C4-2B (cell line): ENCODE results near the gene CRACDL.

Source experiments
- CTCF ChIP-seq: fragments of 450-650 bp; conservative IDR thresholded peaks from 2 replicates; pipeline ENCODE4 v1.5.1; 2017; ENCODE audit warnings: mild to moderate bottlenecking
- ZFX ChIP-seq: fragments of 450-650 bp; IDR thresholded peaks from 2 replicates; pipeline ENCODE4 v1.6.1; 2017

- TF ChIP-seq CTCF (no peak), ZFX (no peak)
Observed at GRCh38 chr2:98802344-98802743, 133.7 kb downstream of the CRACDL start.
